CD4-positive, alpha-beta T cell treated with Interleukin-21 for 1 hour (primary cell): Measurements from ENCODE around the gene DAD1.
"Not testable (repeated sequence)": the region's sequence is repeated elsewhere in the genome, so short reads cannot be mapped to it uniquely, and the experiment has no call there.

Experiments
- DNase-seq: peaks from one replicate; pipeline ENCODE4 v3.0.0-alpha.2; 2020

Gene DAD1

GRCh38 chr14:22589096-22589839 lies at the start of gene DAD1:
Gene DAD1 (minus strand): TSS chr14:22589224. CDS start chr14:22589157, 67 bp downstream.
- DNase-seq: peak; percentile 100

DNA sequence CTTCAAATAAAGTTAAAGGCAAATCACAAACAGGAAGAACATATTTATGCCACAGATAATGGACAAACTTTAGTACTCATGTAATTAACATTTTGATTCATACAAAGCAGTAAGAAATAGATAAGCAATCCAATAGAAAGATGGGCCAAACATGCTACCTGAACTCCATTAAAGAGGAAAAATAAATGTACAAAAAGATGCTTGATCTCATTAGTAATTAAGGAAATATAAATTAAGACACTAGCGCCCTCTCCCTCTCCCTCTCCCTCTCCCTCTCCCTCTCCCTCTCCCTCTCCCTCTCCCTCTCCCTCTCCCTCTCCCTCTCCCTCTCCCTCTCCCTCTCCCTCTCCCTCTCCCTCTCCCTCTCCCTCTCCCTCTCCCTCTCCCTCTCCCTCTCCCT lies 47.0 kb upstream of the DAD1 start:
- DNase-seq: not testable (repeated sequence)

GRCh38 chr14:22634233-22634900 lies 45.3 kb upstream of the DAD1 start:
- DNase-seq: no peak

DNA sequence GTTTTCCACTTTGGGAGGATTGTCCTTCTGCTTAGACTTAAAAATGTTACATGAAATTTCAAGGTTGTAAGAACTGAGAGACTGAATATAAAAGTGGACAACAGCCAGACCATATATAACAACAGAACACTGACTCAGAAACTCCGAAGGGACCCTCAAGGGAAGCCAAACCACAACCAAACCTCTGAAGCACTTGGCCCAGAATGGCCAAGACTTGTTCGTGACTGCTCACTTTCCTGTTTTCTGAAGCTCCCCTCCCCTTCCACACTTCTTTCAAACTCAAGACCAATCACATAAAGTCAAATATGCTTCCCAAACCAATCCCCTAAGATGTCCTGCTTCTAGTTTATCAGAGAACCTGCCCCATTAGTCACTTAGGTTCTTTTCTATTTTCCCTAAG lies 41.5 kb upstream of the DAD1 start:
- DNase-seq: no peak

DNA sequence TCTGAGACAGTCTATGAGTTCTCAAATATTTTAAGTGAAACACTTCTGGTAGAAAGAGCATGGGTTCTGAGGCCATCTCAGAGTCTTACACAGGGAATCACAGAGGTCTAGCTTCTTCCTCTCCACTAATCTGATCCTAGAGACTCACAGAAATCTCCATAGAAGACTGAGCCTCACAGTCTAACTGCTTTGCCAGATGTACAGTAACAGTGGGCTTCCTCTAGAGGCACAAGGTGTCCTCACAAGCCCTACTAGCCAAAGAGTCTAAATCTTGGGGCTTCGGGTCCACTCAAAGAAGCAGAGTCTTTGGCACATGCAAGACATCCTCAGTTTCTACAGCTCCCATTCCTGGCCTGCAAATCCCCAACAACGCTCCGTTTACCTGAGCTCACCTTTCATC lies 41.0 kb upstream of the DAD1 start:
- DNase-seq: no peak

GRCh38 chr14:22629361-22629760 lies 40.3 kb upstream of the DAD1 start:
- no peak for DNase-seq

GRCh38 chr14:22627506-22628263 lies 38.7 kb upstream of the DAD1 start:
- DNase-seq: no peak

DNA sequence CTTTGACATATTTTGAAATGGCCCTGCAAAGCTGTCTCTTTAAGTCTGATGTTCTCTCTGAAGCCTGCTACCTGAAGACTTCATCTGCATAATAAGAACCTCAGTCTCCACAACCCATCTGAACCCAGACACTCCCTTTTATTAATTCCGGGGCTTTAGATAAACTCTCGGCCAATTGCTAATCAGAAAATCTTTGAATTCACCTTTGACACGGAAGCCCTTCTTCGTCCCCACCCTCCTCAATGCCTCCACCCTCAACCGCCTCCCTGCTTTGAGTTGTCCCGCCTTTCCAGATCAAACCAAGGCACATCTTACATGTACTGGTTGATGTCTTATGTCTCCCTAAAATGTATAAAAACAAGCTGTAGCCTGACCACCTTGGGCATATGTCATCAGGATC lies 37.6 kb upstream of the DAD1 start:
- no peak for DNase-seq

DNA sequence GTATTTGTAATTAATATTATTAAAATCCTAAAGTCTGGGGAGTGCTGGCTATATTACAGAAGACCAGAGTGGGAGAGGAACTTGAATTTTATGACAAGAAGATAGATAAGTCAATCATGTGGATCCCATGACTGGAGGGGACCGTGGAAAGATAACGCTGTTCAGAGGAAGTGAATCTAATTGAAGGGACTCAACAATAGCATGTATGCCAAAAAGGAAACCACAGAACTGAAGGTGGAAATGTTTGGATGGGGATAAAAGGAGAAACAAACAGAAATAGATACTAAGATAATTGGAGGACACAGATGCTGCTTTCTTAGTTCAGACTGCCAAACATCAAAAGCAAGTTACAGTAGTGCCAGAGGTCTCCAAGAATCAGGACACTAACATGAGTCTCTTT lies 34.0 kb upstream of the DAD1 start:
- DNase-seq: no peak

DNA sequence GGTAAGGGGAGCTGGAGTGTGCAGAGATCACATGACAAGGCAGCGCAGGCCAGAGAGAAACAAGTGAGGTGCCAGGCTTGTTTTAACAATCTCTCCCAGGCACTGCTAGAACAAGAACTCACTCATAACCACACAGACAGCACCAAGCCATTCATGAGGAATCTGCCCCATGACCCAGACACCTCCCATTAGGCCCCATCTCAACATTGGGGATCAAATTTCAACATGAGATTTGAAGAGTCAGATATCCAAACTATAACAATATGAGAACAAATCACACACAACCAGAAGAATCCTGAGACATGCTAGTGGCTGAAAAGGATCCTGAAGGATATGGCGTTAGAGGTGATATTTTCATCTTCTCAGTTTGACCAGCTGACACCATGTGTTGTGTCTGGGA lies 33.2 kb upstream of the DAD1 start:
- no peak for DNase-seq

DNA sequence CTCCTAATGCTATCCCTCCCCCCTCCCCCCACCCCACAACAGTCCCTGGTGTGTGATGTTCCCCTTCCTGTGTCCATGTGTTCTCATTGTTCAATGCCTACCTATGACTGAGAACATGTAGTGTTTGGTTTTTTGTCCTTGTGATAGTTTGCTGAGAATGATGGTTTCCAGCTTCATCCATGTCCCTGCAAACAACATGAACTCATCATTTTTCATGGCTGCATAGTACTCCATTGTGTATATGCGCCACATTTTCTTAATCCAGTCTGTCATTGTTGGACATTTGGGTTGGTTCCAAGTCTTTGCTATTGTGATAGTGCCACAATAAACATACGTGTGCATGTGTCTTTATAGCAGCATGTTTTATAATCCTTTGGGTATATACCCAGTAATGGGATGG lies 26.7 kb upstream of the DAD1 start:
- DNase-seq: not testable (repeated sequence)

DNA sequence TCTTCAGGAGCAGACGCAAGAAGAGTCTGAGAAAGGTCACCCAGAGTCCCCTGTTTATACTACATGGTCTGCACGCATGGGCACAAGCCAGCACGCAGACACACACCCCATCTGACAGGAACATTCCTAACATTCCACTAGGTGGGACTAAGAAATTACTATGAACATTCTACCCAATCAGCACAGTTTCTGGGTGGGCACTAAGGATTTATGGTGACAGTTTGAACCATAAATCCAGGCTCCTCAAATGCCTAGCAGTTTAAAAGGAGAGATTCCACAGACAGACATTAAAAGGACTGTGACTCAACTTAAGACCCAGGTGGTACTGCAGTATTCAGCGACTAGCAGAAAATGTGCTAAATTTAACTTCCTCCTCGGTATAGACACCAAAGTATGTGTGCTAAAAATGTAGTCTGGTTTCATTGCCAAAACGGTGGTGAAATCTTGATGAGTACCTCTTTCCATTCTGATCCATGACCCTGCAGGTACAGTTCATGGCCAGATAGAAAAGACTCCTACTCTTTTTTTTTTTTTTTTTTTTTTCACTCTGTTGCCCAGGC lies 25.3 kb upstream of the DAD1 start:
- no peak for DNase-seq

GRCh38 chr14:22613736-22614239 lies 24.8 kb upstream of the DAD1 start:
- DNase-seq: no peak

DNA sequence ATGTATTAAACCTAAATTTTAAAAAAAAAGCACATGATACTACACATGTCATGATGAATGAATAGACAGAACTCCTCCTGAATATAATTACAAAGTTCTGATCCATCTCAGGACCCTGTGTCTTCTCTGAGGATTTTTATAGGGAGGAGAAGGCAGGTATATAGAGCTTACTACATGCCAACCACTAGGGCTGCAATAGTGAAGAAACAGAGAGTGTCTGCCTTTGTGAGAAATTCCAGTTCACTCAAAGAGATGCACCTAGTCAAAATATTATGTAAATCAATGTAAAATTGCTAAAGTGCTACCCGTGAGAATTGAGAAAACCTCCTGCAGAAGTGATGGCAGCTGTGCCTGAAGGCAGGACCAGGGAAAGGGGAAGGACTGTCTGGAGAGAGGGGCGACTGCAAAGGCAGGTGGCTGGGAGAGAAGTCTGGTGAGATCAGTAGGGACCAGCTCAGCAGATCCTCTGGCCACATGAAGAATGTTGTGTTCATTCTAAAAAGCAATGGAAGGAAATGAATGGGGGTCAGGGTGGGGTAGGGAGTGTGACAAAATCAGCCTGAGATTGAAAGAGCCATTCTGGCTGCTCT lies 24.2 kb upstream of the DAD1 start:
- DNase-seq: no peak

DNA sequence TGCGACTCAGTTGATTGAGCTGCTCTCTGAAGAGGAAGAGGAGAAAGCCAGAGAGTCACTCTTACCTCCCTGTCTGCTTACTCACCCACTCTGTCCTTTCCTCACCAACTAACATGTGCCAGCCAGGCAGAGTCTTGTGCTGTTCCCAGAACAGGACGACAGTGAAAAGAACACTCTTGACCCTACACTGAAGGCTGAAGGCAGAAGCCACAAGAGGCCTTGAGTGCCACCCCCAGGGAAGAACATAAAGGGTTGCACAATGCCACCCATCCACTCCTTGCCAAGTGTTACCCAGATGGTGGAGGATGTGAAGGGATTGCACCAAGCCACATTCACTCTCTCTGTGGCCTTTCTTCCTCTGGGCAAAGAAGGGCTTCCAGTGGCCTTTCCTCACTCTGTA lies 21.9 kb upstream of the DAD1 start:
- DNase-seq: no peak

DNA sequence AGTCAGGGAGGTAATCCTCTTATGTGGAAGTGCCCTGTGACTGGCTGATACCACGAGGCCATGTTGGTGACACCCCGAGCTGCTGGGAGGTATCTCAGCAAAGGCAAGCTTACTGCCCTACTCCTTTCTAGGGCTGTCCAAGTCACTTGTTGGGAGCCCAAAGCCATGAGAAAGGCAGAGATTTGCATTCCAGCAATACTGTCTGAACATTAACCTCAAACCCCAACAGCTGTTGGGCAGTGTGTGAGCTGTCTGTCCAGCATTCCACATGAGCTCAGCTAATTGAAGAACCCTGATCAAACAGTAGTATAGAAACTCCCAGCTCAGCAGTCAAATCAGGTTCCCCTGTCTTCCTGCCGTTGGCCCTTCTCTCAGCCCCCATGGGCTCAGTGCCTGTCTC lies 18.3 kb upstream of the DAD1 start:
- DNase-seq: no peak

DNA sequence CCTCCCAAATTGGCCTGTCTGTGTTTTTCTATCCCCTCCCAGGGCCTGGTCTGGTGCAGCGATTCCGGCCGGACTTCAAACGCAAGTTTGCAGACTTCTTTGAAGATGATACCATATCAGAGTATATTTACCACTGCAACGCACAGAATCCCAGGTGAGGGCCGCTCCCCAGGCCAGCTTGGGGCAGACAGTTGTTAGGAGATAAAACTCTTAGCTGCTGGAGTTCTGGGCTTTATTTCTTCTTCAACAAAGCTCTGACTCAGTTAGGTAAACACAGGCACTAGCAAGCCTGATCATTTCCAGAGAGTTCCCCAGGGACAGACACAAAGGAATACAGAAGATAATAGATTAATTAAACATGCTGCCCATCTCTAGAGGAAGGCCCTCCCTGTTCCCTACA lies 17.4 kb upstream of the DAD1 start:
- DNase-seq: no peak

GRCh38 chr14:22602862-22603261 lies 13.8 kb upstream of the DAD1 start:
- DNase-seq: no peak

GRCh38 chr14:22601996-22602395 lies 13.0 kb upstream of the DAD1 start:
- DNase-seq: no peak

GRCh38 chr14:22601456-22601855 lies 12.4 kb upstream of the DAD1 start:
- no peak for DNase-seq

GRCh38 chr14:22600027-22600426 lies 11.0 kb upstream of the DAD1 start:
- no peak for DNase-seq

GRCh38 chr14:22599349-22599748 lies 10.3 kb upstream of the DAD1 start:
- DNase-seq: no peak

- DNase-seq: peak; percentile 32
Observed at GRCh38 chr14:22598896-22599244, 9.8 kb upstream of the DAD1 start.
